Glutamatergic neuron (in vitro differentiated cells): ENCODE data around the gene ADAMTS1. TPM values are rescaled to one million over a fixed set of nuclear protein-coding genes. Genes with fewer than 3 reads are reported as not detected.

ENCODE experiments used
- total RNA-seq: library from RNA; stranded (reverse); fragmentation: NEBNext Ultra II Directional; extraction: Animal tissue kit (Norgen Biotek cat#: 25700); gene quantifications from one replicate; pipeline ENCODE4 v1.2.1, GENCODE V29; 2021; ENCODE audit not compliant: unreplicated experiment

ADAMTS1 gene
- total RNA-seq, 1 donor from 2014 or later = 1.1 TPM

Other genes starting within 250 kb of the ADAMTS1 start
- 22.5 TPM for gene ADAMTS5, start 121.7 kb upstream of the ADAMTS1 start, total RNA-seq